Gastrocnemius medialis (tissue), 4 donors: ENCODE measurements around the gene R3HDM1. TPM values are rescaled to one million over a fixed set of nuclear protein-coding genes. Genes with fewer than 3 reads are reported as not detected.
"Not testable (repeated sequence)": the region's sequence is repeated elsewhere in the genome, so short reads cannot be mapped to it uniquely, and the experiment has no call there.

ENCODE experiments used
- ATAC-seq, 2 donors: fragments of 150-250 bp; one replicate each; pipeline ENCODE4 v1.9.1; 2016
- DNase-seq, 2 donors: peaks; one replicate each; pipeline ENCODE4 v3.0.0-alpha.2; 2019
- H3K27ac ChIP-seq, 4 donors: fragments of 200-600 bp; sonication (generic); 1 replicate in 1 of 4; 2 replicates in 3 of 4; pipeline ENCODE4 v1.5.1; 2016 to 2018; ENCODE audit warnings: mild to moderate bottlenecking in 2 of 4, moderate library complexity in 1 of 4
- H3K27me3 ChIP-seq, 3 donors: fragments of 200-600 bp; sonication (generic) in 2 of 3; 1 replicate in 1 of 3; 2 replicates in 2 of 3; pipeline versions ENCODE4 v1.5.1 to v1.6.0; 2016 to 2019; ENCODE audit warnings: mild to moderate bottlenecking in 1 of 3, moderate library complexity in 1 of 3
- H3K36me3 ChIP-seq, 2 donors: fragments of 200-600 bp; sonication (generic) in 1 of 2; one replicate each; pipeline ENCODE4 v1.5.1; 2017 to 2018
- H3K4me1 ChIP-seq, 2 donors: fragments of 200-600 bp; sonication (generic) in 1 of 2; one replicate each; pipeline ENCODE4 v1.5.1; 2016 to 2017; ENCODE audit warnings: mild to moderate bottlenecking in 2 of 2
- H3K4me3 ChIP-seq, 4 donors: fragments of 200-600 bp; sonication (generic) in 3 of 4; 1 replicate in 1 of 4; 2 replicates in 3 of 4; pipeline ENCODE4 v1.5.1; 2016 to 2019; ENCODE audit warnings: mild to moderate bottlenecking in 2 of 4
- H3K9me3 ChIP-seq, 3 donors: fragments of 200-600 bp; sonication (generic) in 2 of 3; 1 replicate in 1 of 3; 2 replicates in 2 of 3; pipeline ENCODE4 v1.5.1; 2016 to 2019
- CTCF ChIP-seq, 5 experiments: fragments of 450-650 bp in 3 of 5; fragments of 200-600 bp in 2 of 5; sonication (generic) in 2 of 5; IDR thresholded peaks in 4 of 5; conservative IDR thresholded peaks in 1 of 5; 1 replicate in 4 of 5; 2 replicates in 1 of 5; pipeline ENCODE4 v1.5.1; 2016 to 2019; ENCODE audit warnings: antibody characterized with exemption in 5 of 5, mild to moderate bottlenecking in 3 of 5, moderate library complexity in 3 of 5
- POLR2A ChIP-seq, 2 donors: fragments of 450-650 bp; IDR thresholded peaks; one replicate each; pipeline ENCODE4 v1.6.1; 2017; ENCODE audit warnings: antibody characterized with exemption in 2 of 2, mild to moderate bottlenecking in 2 of 2, moderate library complexity in 2 of 2
- in situ Hi-C, 4 donors: fragments of 200-750 bp; cut with MboI; loops; one replicate each; pipeline versions ENCODE4 v1.15.0 to v1.8.0; 2017; ENCODE audit warnings: low sequenced_read_pairs in 4 of 4
- intact Hi-C: fragments of 100-400 bp; cut with DNase I; formaldehyde crosslinking; loops from one replicate; pipeline ENCODE4 v1.15.1; 2023; ENCODE audit warnings: low total_unique reads
- total RNA-seq, 4 donors: library from RNA; depleted of rRNA; stranded (reverse); fragments of >200 nt; gene quantifications; one replicate each; pipeline versions ENCODE4 v1.1.0 to v1.2.3, GENCODE V29; 2016

R3HDM1 gene
- total RNA-seq, 4 donors from 2014 or later = 13.5 to 35.7 (median 19.1) TPM

GRCh38 chr2:135525786-135526185 lies 5.5 kb upstream of the R3HDM1 start:
- Histone ChIP-seq H3K27me3 (no peaks in the 10 kb centered on the region), H3K27ac (no peak overlapping the region), H3K9me3 (no peaks in the 10 kb centered on the region), H3K4me1 (peaks cover 3 to 7% of the 10 kb centered on the region in 2 donors), H3K4me3 (no peak overlapping the region), H3K36me3 (no peaks in the 10 kb centered on the region)
- intact Hi-C loops (no loop called here), in situ Hi-C loops (loop anchor here in 2 of 4 donors (10.0 to 25.0 kb wide), 2 partner anchors 462 to 601 kb away; partner anchors contain the start of gene DARS1 (in 1 of the 2))
- DNase-seq (no peak), ATAC-seq (no peak)
- TF ChIP-seq CTCF (IDR thresholded peaks at IDR 0.05 in 4 of 5, conservative IDR thresholded peaks at IDR 0.05 in 1 of 5) = no peak

- in situ Hi-C loops = loop anchor here in 2 of 4 donors (10.0 to 25.0 kb wide), 2 partner anchors 459 to 603 kb away; partner anchors contain the start of gene DARS1 (in 1 of the 2)
- no peak for TF ChIP-seq POLR2A (IDR thresholded peaks at IDR 0.05)
- no peak for TF ChIP-seq CTCF (IDR thresholded peaks at IDR 0.05 in 4 of 5, conservative IDR thresholded peaks at IDR 0.05 in 1 of 5)
- ATAC-seq (no peak), DNase-seq (no peak)
- Histone ChIP-seq H3K9me3 (no peaks in the 10 kb centered on the region), H3K27ac (no peak overlapping the region), H3K27me3 (no peaks in the 10 kb centered on the region), H3K36me3 (no peaks in the 10 kb centered on the region), H3K4me1 (peaks cover 8 to 17% of the 10 kb centered on the region in 2 donors), H3K4me3 (no peak overlapping the region)
- intact Hi-C loops = no loop called here
These were observed 3.3 kb upstream of the R3HDM1 start for GRCh38 chr2:135528006-135528405.

GRCh38 chr2:135530313-135531230 lies 712 bp upstream of the R3HDM1 start, which contains the start of gene ZRANB3:
Gene ZRANB3, minus strand, starts transcription at chr2:135531218.
- intact Hi-C loops (loop anchor here (1.0 to 10.0 kb wide), 4 partner anchors 35 to 612 kb away; partner anchors contain the start of genes CCNT2, MCM6 and UBXN4), in situ Hi-C loops (loop anchor here in 2 of 4 donors (10.0 to 25.0 kb wide), 2 partner anchors 214 to 457 kb away; partner anchors contain the start of genes DARS1 (in 1 of the 2) and UBXN4 (in 1 of the 2))
- TF ChIP-seq POLR2A (IDR thresholded peaks at IDR 0.05) (no peak), CTCF (IDR thresholded peaks at IDR 0.05 in 4 of 5, conservative IDR thresholded peaks at IDR 0.05 in 1 of 5) (no peak)
- Histone ChIP-seq H3K4me3 (peak within 1 kb of the TSS; percentile 75 to 89 (median 80)), H3K36me3 (no peaks in the 10 kb centered on the region), H3K4me1 (peaks cover 14 to 25% of the 10 kb centered on the region in 2 donors), H3K9me3 (no peaks in the 10 kb centered on the region), H3K27me3 (no peaks in the 10 kb centered on the region), H3K27ac (peak within 1 kb of the TSS; percentile 83 to 98 (median 92))
- peak; percentile 93 to 97 for DNase-seq
- ATAC-seq = peak; percentile 83 to 89

- in situ Hi-C loops = loop anchor here in 2 of 4 donors (10.0 to 25.0 kb wide), 2 partner anchors 212 to 455 kb away; partner anchors contain the start of genes DARS1 (in 1 of the 2) and UBXN4 (in 1 of the 2)
- peaks cover 14 to 25% of the 10 kb centered on the region in 2 donors for H3K4me1 ChIP-seq
- TF ChIP-seq CTCF (IDR thresholded peaks at IDR 0.05 in 4 of 5, conservative IDR thresholded peaks at IDR 0.05 in 1 of 5) = no peak
- TF ChIP-seq POLR2A (IDR thresholded peaks at IDR 0.05) = no peak
- no peaks in the 10 kb centered on the region for H3K27me3 ChIP-seq
- H3K4me3 ChIP-seq = peak overlapping the region in 3 of 4 donors; percentile 75 to 89 (median 83)
- DNase-seq (no peak), ATAC-seq (no peak)
- no peaks in the 10 kb centered on the region for H3K36me3 ChIP-seq
- no peaks in the 10 kb centered on the region for H3K9me3 ChIP-seq
- H3K27ac ChIP-seq = peak overlapping the region; percentile 83 to 98 (median 92)
- intact Hi-C loops = loop anchor here (10.0 kb wide), 1 partner anchor 342 kb away; the partner anchor contains the start of gene MCM6
These were observed 1.3 kb downstream of the R3HDM1 start for GRCh38 chr2:135532581-135532980.

GRCh38 chr2:135533545-135533944 lies 2.3 kb downstream of the R3HDM1 start:
- not testable (repeated sequence) for DNase-seq, H3K36me3 ChIP-seq, H3K9me3 ChIP-seq, H3K27ac ChIP-seq, ATAC-seq, H3K27me3 ChIP-seq, H3K4me3 ChIP-seq
- in situ Hi-C loops = loop anchor here in 2 of 4 donors (10.0 to 25.0 kb wide), 2 partner anchors 211 to 454 kb away; partner anchors contain the start of genes DARS1 (in 1 of the 2) and UBXN4 (in 1 of the 2)
- intact Hi-C loops = loop anchor here (10.0 kb wide), 1 partner anchor 341 kb away; the partner anchor contains the start of gene MCM6
- peaks cover 14 to 25% of the 10 kb centered on the region in 2 donors for H3K4me1 ChIP-seq
